PC-9 (cell line): ENCODE results near the gene KCNJ11. TPM values are rescaled to one million over a fixed set of nuclear protein-coding genes. Genes with fewer than 3 reads are reported as not detected.
A peak's percentile ranks its signal among the peaks of the same experiment; 100 is the strongest.

Experiments used
- BruUV-seq: library from RNA; stranded (reverse); fragments of 400-500 nt; replicated peaks from 2 replicates; lab custom pipeline; 2021; lab: Mats Ljungman, UMichigan
- CTCF ChIA-PET: fragments of 300-600 bp; sonication (Branson Sonifier 250); formaldehyde crosslinking; loops from one replicate; lab custom pipeline; 2022; ENCODE audit warnings: antibody characterized with exemption; lab: Charles Lee
- POLR2A ChIA-PET: fragments of 300-600 bp; sonication (Branson Sonifier 250); formaldehyde crosslinking; loops from one replicate; lab custom pipeline; 2022; ENCODE audit warnings: antibody characterized with exemption; ENCODE audit not compliant: unreplicated experiment; lab: Charles Lee
- DNase-seq, 2 experiments: peaks; one replicate each; pipeline versions ENCODE4 v3.0.0 to v3.0.0-alpha.2; 2015 to 2022; ENCODE audit warnings: mixed read lengths in 1 of 2
- H2AFZ ChIP-seq: fragments of 200-600 bp; sonication (generic); 2 replicates; pipeline ENCODE4 v1.8.1; 2017; ENCODE audit warnings: antibody characterized with exemption
- H3F3A ChIP-seq: fragments of 200-600 bp; sonication (generic); 2 replicates; pipeline ENCODE4 v1.8.1; 2017; ENCODE audit warnings: antibody characterized with exemption, mild to moderate bottlenecking, low read depth; ENCODE audit not compliant: insufficient read depth
- H3K27ac ChIP-seq: fragments of 200-600 bp; sonication (generic); 2 replicates; pipeline ENCODE4 v1.6.1; 2016; ENCODE audit warnings: mixed run types
- H3K27me3 ChIP-seq: fragments of 200-600 bp; sonication (generic); 2 replicates; pipeline ENCODE4 v1.6.1; 2016; ENCODE audit warnings: low read depth, mixed run types; ENCODE audit not compliant: insufficient read depth
- H3K36me3 ChIP-seq: fragments of 200-600 bp; sonication (generic); 2 replicates; pipeline ENCODE4 v1.6.1; 2016; ENCODE audit warnings: low read depth, mixed run types
- H3K4me1 ChIP-seq: fragments of 200-600 bp; sonication (generic); replicated peaks from 2 replicates; pipeline ENCODE4 v1.6.1; 2016; ENCODE audit warnings: mixed run types; ENCODE audit not compliant: insufficient read depth
- H3K4me2 ChIP-seq: fragments of 200-600 bp; sonication (generic); 2 replicates; pipeline ENCODE4 v1.6.1; 2017; ENCODE audit warnings: mixed run types
- H3K4me3 ChIP-seq: fragments of 200-600 bp; sonication (generic); 2 replicates; pipeline ENCODE4 v1.6.1; 2016; ENCODE audit warnings: mixed run types
- H3K79me2 ChIP-seq: fragments of 200-600 bp; sonication (generic); 2 replicates; pipeline ENCODE4 v1.6.1; 2017; ENCODE audit warnings: low read depth, mixed run types
- H3K9me2 ChIP-seq: fragments of 200-600 bp; sonication (generic); 2 replicates; pipeline ENCODE4 v1.8.1; 2017; ENCODE audit warnings: mild to moderate bottlenecking; ENCODE audit not compliant: insufficient read depth
- H3K9me3 ChIP-seq: fragments of 200-600 bp; sonication (generic); 2 replicates; pipeline ENCODE4 v1.8.1; 2016; ENCODE audit warnings: low read depth; ENCODE audit not compliant: insufficient read depth
- H4K20me1 ChIP-seq: fragments of 200-600 bp; sonication (generic); 2 replicates; pipeline ENCODE4 v1.8.1; 2017; ENCODE audit not compliant: insufficient read depth
- CTCF ChIP-seq: fragments of 200-600 bp; sonication (generic); conservative IDR thresholded peaks from 2 replicates; pipeline ENCODE4 v1.6.1; 2017; ENCODE audit warnings: mixed run types, antibody characterized with exemption, mild to moderate bottlenecking, moderate library complexity
- EZH2 ChIP-seq: fragments of 200-600 bp; sonication (generic); IDR thresholded peaks from 2 replicates; pipeline ENCODE4 v1.8.0; 2017; ENCODE audit warnings: antibody characterized with exemption, low read depth
- intact Hi-C: fragments of 100-400 bp; cut with micrococcal nuclease; formaldehyde crosslinking; loops from one replicate; pipeline ENCODE4 v1.10.0; 2022; ENCODE audit not compliant: unreplicated experiment
- total RNA-seq: library from RNA; stranded (reverse); gene quantifications from 2 replicates; pipeline ENCODE4 v1.2.3, GENCODE V29; 2021

KCNJ11 gene
- total RNA-seq, 1 experiment from 2014 or later, result 0.26 TPM

GRCh38 chr11:17354601-17354991 is 33.9 kb downstream of the KCNJ11 start:
- CTCF ChIA-PET, result interaction anchor here (0.7 kb wide), 1 partner anchor 1154 kb away, joined by 15 read pairs; no protein-coding TSS in a partner anchor
- DNase-seq, result peak; percentile 53 to 74
- intact Hi-C loops, result loop anchor here (5.0 kb wide), 1 partner anchor 122 kb away; no protein-coding TSS in a partner anchor

GRCh38 chr11:17353821-17354600 is 34.4 kb downstream of the KCNJ11 start:
- no peak for DNase-seq
- CTCF ChIA-PET, result interaction anchor here (0.7 kb wide), 1 partner anchor 1154 kb away, joined by 15 read pairs; no protein-coding TSS in a partner anchor
- no TSS peak for BruUV-seq

More at GRCh38 chr11:17354601-17354991, 33.9 kb downstream of the KCNJ11 start:
- H3K27me3 ChIP-seq, result no peaks in the 10 kb centered on the region
- BruUV-seq, result no TSS peak
- no peaks in the 10 kb centered on the region for H4K20me1 ChIP-seq
- peaks cover 25% of the 10 kb centered on the region for H3F3A ChIP-seq
- H3K79me2 ChIP-seq, result no peaks in the 10 kb centered on the region
- no peaks in the 10 kb centered on the region for H3K9me3 ChIP-seq
- POLR2A ChIA-PET, result no interaction called here
- no peak overlapping the region for H2AFZ ChIP-seq
- no peak overlapping the region for H3K27ac ChIP-seq
- TF ChIP-seq EZH2, result no peak
- peak; percentile 74 for TF ChIP-seq CTCF
- H3K4me2 ChIP-seq, result peak overlapping the region; percentile 84
- H3K9me2 ChIP-seq, result no peaks in the 10 kb centered on the region
- H3K36me3 ChIP-seq, result no peaks in the 10 kb centered on the region
- H3K4me1 ChIP-seq, result 0 out of 2 replicates have a peak, but pooled peaks cover 4% of the 10 kb centered on the region
- peak overlapping the region; percentile 72; the same call in 1 of the 2 replicates for H3K4me3 ChIP-seq

More at GRCh38 chr11:17353821-17354600, 34.4 kb downstream of the KCNJ11 start:
- Histone ChIP-seq H3K27me3 (no peaks in the 10 kb centered on the region), H3K4me3 (peak overlapping the region; percentile 72), H3K36me3 (no peaks in the 10 kb centered on the region), H3K79me2 (no peaks in the 10 kb centered on the region), H3K4me1 (0 out of 2 replicates have a peak, but pooled peaks cover 4% of the 10 kb centered on the region), H3K9me3 (no peaks in the 10 kb centered on the region), H2AFZ (peak overlapping the region; percentile 98), H3K4me2 (peak overlapping the region; percentile 84), H4K20me1 (no peaks in the 10 kb centered on the region), H3F3A (peaks cover 30% of the 10 kb centered on the region), H3K9me2 (no peaks in the 10 kb centered on the region), H3K27ac (no peak overlapping the region)
- intact Hi-C loops, result loop anchor here (5.0 kb wide), 1 partner anchor 122 kb away; no protein-coding TSS in a partner anchor
- POLR2A ChIA-PET, result no interaction called here
- TF ChIP-seq EZH2 (no peak), CTCF (no peak)
